GM12872 (cell line): Measurements from ENCODE around the gene TECPR1.

Source experiments
- CTCF ChIP-seq: IDR thresholded peaks from 3 replicates; pipeline ENCODE4 v1.5.1; 2011; ENCODE audit warnings: low read depth, mild to moderate bottlenecking, low read length, moderate library complexity; ENCODE audit not compliant: insufficient read depth

The TECPR1 gene

GRCh38 chr7:98242342-98242741 is 9.7 kb downstream of the TECPR1 start:
- no peak for TF ChIP-seq CTCF

- no peak for TF ChIP-seq CTCF
These were observed 10.3 kb downstream of the TECPR1 start for GRCh38 chr7:98241674-98242241.

- TF ChIP-seq CTCF = peak; percentile 84
These were observed 10.9 kb downstream of the TECPR1 start for GRCh38 chr7:98240961-98241673.

- TF ChIP-seq CTCF = no peak
These were observed 13.1 kb downstream of the TECPR1 start for GRCh38 chr7:98238976-98239375.

GRCh38 chr7:98238076-98238475 is 14.0 kb downstream of the TECPR1 start:
- no peak for TF ChIP-seq CTCF

GRCh38 chr7:98236355-98237185 is 15.5 kb downstream of the TECPR1 start:
- no peak for TF ChIP-seq CTCF

- no peak for TF ChIP-seq CTCF
These were observed 16.1 kb downstream of the TECPR1 start for GRCh38 chr7:98235901-98236300.
